T follicular helper cell (primary cell): ENCODE measurements around the gene SHISAL2B.
"Not testable (repeated sequence)": the region's sequence is repeated elsewhere in the genome, so short reads cannot be mapped to it uniquely, and the experiment has no call there.

Source experiments
- DNase-seq: peaks from one replicate; pipeline ENCODE4 v3.0.0-alpha.2; 2020; ENCODE audit warnings: low read depth

The SHISAL2B gene

DNA sequence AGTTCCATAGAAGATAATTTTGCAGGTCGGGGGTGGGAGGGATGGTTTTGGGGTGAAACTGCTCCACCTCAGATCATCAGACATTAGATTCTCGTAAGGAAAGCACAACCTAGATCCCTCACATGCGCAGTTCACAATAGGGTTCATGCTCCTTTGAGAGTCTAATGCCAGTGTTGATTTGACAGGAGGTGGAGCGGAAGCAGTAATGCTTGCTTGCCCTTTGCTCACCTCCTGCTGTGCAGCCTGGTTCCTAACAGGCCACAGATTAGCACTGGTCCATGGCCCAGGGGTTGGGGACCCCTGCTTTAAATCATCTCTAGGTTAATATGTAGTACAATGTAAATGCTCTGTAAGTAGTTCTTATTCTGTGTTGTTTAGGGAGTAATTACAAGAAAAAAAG lies 10.5 kb downstream of the SHISAL2B start:
- DNase-seq, result no peak

GRCh38 chr5:64706074-64706473 lies 15.8 kb downstream of the SHISAL2B start:
- DNase-seq, result not testable (repeated sequence)

DNA sequence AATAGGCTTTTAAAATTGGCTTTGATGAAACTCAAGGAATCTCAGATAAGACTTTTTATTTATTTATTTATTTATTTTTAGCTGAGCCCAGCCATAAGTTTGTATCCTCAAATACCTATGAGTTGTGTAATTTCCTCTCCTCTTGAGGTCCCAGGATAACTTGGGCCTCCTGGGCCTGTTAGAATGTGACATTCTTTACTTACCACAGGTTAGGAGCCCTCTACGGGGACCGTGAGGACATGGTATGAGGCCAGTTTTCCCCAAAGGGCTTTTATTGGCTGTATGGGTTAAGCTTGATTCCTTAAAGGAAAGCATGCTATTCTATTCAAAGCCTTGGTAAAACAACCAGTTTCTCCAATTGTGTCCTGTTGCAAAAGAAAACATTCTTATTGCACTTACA lies 16.9 kb downstream of the SHISAL2B start:
- DNase-seq, result no peak

GRCh38 chr5:64714495-64714894 lies 24.2 kb downstream of the SHISAL2B start:
- DNase-seq, result not testable (repeated sequence)

GRCh38 chr5:64722588-64722987 lies 32.3 kb downstream of the SHISAL2B start:
- no peak for DNase-seq

- DNase-seq, result no peak
Observed at GRCh38 chr5:64727150-64727549, 36.8 kb downstream of the SHISAL2B start.

DNA sequence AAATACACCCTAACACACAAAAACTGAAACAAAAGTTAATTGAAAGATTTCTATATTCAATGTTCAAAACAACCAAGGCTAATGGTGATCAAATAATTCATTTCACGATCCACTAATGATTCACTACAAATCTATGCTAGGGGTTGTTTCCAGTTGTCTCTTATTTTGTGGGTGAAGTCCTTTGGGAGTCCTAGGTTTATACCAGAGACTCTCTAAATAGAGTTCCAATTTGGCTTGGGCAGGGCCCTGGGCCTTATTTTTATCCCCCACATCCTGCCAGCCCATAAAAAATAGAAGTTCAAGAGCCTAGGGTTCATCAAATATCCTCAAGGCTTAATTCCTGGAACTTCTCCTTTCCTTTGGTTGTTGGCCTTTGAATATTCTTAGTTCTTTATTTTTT lies 52.1 kb downstream of the SHISAL2B start:
- DNase-seq, result no peak

GRCh38 chr5:64742821-64743220 lies 52.5 kb downstream of the SHISAL2B start:
- DNase-seq, result no peak

DNA sequence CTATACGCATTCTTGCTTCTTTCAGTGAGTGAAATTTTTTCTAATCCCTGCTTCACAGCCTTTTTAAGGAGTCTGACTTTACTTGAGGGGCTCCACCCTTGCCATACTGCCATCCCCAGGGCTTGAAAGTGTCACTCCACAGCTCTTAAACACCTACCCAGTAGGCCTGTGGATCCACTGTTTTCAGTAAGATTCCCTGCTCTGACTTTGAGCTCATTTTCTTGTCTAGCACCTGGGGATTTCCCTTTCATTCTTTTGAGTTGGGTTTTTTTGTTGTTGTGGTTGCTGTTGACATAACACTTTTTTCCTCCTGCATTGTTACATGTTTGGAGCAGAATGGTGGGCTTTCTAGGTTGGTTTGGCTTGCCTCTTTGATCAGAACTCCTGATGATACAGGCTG lies 54.6 kb downstream of the SHISAL2B start:
- DNase-seq, result no peak

DNA sequence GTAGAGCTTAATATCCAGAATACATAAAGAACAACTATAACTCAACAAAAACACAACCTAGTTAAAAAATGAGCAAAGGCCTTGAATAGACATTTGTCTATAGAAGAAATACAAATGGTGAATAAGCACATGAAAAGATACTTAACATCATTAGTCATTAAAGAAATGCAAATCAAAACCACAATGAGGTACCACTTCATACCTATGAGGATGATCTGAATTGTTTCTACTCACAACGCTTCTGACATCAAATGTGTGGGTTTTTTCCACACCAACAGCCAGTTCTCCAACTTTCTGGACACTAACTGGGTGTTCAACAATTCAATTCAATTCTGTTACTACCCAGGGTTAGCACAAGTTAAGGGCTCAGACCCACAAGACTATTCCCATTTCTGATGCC lies 56.1 kb downstream of the SHISAL2B start:
- no peak for DNase-seq

- DNase-seq, result no peak
Observed at GRCh38 chr5:64749385-64749784, 59.1 kb downstream of the SHISAL2B start.

DNA sequence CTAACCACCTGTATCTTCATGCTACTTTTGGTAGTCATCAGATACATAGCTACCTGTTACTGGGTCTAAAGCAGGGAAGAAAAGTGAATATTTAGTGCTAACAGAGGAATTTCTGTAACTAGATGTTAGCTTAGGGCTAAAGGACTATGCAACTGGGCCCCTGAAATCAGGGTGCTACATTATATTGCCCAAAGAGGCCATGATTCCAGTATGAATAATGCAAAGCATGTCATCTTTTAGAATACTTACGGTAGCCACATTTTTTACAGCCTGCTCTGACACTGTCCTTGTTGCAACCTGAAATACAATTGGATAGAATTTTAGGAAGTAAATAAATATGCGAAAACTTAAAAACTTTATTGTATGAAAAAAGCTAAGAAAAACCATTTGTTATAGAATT lies 63.8 kb downstream of the SHISAL2B start:
- DNase-seq, result no peak

DNA sequence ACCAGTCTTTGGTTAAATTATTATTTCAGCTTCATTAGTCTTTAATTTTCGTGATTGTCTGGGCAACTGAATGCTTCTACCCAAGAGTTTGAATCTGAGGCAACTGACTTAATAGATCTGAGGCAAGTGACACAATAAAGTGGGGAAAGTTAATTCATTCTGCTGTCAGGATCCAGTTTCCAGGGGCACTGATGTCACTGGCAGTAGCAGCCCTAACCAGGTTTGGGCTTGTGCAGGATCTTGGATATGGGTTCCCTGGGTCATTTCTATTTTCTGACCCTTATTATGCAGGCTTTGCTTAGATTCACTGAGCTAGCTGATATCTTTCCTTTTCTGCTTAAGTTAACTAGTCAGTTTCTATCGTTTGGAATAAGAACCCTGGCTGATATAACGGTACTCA lies 68.6 kb downstream of the SHISAL2B start:
- no peak for DNase-seq

DNA sequence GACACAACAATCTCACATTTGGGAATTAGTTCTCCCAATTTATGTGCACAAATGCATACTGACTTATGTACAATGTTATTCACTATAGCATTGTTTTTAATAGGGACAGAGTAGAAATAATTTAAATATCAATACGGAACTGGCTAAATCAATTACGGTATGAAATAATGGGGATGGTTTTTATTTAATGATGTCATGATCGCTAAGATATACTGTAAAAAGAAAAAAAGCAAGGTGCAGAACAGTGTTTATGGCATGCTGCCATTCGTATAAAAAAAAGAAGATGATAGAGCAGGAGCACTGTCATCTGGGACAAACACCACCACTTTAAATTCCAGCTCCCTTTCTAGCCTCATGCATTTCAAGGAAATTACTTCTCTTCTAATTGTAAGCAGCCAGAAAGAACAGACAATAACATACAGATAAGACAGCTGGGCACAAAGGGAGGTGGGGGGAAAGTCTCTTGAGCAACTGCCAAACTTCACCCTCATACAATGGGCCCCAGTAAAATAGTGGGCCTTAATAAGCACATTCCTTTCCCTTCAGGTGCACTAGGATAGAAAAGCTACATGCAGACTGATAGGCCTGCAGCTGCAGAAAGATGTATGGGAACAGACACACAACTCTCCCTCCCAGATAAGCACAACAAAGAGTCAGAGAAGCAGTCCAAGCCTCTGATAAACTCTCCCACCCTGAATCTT lies 69.8 kb downstream of the SHISAL2B start:
- no peak for DNase-seq

DNA sequence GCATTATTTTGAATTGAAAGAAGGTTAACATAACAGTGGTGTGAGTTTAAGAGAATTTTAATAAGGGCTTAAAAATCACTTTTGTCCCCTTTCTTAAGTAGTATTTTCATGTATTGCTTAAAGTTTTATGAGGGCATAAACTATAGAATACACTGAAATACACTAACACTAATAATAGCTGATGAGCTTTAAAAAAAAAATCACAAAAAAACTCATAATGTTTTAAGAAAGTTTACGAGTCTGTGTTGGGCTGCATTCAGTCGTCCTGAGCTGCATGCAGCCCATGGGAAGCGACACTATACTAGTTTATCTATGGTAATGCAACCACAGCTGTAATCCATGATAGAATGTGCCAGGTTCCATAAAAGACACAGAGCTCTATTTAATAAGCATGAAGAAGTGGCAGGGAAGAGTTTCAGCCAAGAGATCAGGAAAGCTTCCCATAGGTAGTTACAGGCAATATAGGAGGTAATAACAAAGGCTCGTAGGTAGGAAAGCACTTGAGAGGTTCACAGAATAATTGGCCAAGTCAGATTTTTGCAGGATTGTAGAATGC lies 73.7 kb downstream of the SHISAL2B start:
- no peak for DNase-seq

GRCh38 chr5:64765804-64766504 lies 75.7 kb downstream of the SHISAL2B start:
- DNase-seq, result no peak

DNA sequence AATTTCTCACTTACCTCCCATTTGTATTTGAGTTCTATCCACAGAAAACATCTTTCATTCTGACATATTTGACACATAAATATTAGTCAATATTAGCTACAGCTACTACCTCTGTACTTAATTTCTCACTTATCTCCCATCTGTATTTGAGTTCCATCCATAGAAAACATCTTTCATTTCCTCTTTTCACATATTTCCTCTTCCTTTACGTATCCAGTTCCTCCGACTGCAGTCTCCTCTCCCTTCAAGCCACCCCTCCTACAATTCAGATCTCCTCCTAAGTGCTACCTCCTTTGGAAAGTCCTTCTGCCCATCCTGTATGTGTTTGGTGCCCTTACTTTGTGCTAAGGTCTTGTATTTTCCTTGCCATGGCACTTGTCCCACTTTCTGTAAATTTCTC lies 76.6 kb downstream of the SHISAL2B start:
- no peak for DNase-seq
